Esophagus mucosa (tissue), 1 donor: ENCODE results near the gene CGNL1. TPM values are rescaled to one million over a fixed set of nuclear protein-coding genes. Genes with fewer than 3 reads are reported as not detected.

Source experiments
- ATAC-seq: fragments of 200-7000 bp; cut with Tn5 transposase; one replicate; pipeline ENCODE4 v1.9.1; 2020
- total RNA-seq: library from RNA; stranded (reverse); gene quantifications from one replicate; pipeline ENCODE4 v1.2.4, GENCODE V29; 2023
- donor health status: DM: yes; HTN: yes; CAD: no.

CGNL1 gene
- total RNA-seq, 1 donor from 2014 or later, result 9.0 TPM

- no peak for ATAC-seq
These were observed 85.2 kb downstream of the CGNL1 start for GRCh38 chr15:57461541-57461940.

- no peak for ATAC-seq
These were observed 86.1 kb downstream of the CGNL1 start for GRCh38 chr15:57462381-57462780.

DNA sequence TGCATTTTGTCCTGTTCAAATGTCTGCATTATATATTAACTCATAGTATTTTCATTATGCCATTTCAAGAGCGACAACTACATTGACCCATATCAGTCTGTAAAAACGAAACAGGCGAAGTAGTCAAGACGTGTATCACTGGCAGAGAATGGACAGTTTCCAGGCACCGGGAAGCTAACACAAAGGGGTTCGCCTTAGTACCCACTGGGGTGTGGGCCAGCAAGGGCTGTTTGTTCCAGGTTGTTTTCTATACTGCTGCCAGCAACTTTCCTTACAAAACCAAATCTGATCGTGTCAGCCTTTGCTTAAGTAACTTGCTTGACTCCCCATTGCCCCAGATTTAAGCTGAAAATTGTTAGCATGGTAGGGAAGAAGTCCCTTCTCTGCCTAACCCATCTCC, 87.1 kb downstream of the CGNL1 start:
- ATAC-seq, result no peak

DNA sequence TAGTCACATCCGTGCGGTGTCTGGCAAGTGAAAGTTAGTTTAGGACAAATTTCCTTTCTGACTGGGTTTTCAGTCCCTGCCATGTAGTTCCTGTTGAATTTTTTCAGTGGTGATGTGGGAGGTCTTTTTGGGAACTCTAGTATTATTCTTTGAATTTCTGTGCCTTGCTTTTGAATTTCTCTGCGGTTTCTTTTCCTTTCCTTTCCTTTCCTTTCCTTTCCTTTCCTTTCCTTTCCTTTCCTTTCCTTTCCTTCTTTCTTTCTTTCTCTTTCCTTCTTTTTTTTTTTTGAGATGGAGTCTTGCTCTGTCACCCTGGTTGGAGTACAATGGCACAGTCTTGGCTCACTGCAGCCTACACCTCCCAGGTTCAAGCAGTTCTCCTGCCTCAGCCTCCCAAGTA, 88.2 kb downstream of the CGNL1 start:
- ATAC-seq, result no peak

- no peak for ATAC-seq
These were observed 92.2 kb downstream of the CGNL1 start for GRCh38 chr15:57468486-57468885.

DNA sequence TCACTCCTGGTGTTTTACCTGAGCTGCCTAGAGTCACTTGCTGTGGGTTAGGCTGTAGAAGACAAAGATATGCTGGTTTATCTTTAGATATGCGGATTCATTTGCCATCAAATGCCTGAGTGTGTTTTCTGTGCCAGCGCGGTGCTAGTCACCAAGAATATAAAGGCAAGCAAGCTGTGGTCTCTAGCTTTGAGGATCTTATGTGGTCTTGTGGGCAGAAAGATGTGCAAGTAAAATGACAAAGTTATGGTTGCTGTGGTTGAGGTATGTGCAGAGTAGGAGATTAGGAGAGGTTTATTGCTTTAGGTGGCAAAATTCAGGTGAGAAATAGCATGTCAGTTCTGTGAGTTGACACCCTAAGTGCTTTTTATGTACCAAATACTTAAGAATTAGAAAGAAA, 94.2 kb downstream of the CGNL1 start:
- ATAC-seq, result no peak

DNA sequence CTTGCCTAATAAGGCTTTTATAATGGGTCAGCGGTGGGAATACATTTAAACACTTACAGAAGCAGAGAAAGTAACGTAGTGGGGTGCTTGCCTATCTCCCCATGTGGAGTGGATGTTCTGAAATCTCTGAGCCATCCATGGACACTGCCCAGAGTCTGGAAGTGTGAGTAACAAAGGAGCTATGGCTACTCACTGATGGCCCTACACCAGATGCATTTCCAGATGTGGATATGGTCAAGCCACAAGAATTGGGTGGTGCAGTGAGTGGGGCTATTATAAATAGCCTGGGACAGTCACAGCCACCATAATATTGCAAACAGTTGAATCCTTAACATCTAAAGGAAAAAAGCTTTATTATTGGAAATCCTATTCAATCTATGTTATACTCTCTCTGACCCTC, 96.6 kb downstream of the CGNL1 start:
- ATAC-seq, result no peak

GRCh38 chr15:57476533-57476975, 100.2 kb downstream of the CGNL1 start:
- ATAC-seq, result peak; percentile 37

DNA sequence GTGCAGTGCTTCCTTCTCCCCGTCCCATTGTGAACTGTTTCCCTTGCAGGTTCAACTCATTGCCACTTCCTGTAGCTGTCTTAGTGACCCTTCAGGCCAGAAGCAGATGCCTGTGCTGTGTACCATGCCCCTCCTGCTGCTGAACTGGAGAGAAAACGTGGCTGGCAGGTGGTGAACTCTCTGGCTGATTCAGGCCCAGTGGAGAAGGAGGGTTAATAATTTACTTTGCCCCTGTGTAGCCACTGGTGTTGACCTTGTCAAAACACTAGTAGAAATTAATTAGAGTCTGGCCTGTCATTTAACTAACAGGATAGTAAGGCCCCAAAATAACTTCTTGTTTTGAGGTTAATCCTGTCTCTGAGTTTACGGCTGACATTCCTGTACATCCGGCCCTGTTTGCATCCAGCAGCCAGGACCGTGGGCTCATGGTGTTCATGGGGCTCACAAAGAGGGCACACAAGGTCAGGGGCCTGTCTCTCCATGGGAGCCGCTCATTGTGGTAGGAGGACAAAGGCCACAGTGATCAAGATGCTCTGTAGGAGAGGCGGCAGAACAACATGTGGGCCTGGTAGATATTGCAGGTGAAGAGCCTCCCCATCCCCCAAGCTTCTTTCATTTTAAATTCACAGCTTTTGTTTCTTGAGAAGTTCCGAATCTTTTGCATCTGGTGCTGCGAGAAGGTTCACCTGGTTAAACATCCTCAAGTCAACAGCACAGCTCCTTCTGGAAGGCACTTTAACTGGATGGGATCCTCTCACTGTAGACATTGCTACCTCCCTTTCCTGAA, 101.6 kb downstream of the CGNL1 start:
- no peak for ATAC-seq

GRCh38 chr15:57479005-57479404, 102.7 kb downstream of the CGNL1 start:
- ATAC-seq, result no peak

DNA sequence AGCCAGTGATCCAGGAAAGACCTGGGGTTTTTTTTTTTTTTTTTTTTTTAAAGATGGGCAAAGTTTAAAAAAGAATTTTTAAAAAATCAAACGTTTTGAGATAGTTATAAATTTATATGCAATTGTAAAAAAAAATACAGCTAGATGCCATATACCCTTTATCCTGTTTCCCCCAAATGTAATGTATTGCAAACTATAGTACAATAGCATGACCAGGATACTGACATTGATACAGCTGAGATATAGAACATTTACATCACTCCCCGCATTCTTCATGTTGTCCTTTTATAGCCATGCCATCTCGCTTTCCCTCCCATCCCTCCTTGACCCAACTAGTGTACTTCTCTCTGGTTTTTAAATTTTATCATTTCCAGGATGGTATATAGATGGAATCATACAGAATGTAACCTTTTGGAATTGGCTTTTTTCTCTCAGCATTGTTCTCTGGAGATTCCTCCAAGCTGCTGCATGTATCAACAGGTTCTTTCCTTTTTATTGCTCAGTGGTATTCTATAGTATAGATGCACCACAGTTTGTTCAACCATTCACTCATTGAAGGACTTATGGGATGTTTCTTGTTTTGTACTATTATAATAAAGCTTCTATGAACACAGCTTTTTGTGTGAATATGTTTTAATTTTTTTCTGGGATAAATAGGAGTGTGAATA, 104.9 kb downstream of the CGNL1 start:
- ATAC-seq, result no peak

DNA sequence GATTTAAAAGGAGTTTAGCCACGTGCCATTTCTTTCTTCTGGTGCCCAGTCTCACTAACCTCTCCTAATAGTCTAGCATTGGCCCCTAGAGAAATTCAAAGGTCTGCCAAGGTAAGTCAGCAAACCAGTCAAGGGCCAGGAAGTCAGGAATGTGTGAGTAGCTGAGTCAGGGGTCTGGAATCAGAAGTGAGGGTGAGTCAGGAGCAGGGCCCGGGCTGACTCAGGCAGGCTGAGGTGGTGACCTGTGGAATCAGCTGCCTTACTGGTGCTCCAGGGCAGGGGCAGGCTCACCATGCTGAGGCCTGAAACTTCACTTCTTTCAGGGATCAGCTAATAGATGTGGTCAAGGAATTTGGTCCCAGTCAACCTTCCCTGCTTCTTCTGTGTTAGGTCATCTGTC, 109.6 kb downstream of the CGNL1 start:
- peak; percentile 99 for ATAC-seq

DNA sequence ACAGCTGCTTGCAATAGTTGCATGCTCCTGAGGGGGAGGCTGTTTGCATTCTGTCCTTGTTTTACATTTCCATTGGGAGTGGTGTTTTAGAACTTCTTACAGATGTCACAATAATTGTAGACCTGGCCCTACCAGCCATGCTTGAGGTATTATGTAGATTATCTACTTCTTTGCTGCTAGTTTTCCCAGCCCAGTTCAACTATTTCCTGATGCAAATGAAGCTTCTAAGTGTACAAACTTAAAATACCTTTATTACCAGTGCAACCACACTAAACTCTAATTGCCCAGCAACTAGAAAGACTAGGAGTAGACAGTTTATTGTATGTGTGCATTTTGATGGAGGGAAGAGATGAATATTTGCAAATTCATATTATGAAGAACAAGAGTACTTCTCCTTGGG, 110.5 kb downstream of the CGNL1 start:
- peak; percentile 76 for ATAC-seq

DNA sequence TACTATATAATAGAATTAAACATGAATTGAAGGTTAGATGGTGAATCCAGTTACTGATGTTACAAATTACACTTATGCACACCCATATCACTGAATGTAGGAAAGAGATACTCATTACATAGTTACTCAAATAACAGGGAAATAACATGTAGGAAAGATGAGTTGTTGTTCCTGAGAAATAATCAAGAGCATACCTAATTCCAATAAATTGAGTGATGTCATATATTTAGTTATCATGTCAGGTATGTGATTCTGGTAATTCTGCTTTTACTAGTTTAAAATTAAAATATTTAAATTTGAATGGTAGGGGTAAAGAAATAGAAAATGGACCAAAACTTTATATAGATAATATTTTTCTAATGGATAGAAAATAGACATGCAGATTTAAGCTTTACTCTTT, 112.8 kb downstream of the CGNL1 start:
- no peak for ATAC-seq

GRCh38 chr15:57493351-57493750, 117.0 kb downstream of the CGNL1 start:
- no peak for ATAC-seq

- no peak for ATAC-seq
These were observed 118.3 kb downstream of the CGNL1 start for GRCh38 chr15:57494581-57494980.

DNA sequence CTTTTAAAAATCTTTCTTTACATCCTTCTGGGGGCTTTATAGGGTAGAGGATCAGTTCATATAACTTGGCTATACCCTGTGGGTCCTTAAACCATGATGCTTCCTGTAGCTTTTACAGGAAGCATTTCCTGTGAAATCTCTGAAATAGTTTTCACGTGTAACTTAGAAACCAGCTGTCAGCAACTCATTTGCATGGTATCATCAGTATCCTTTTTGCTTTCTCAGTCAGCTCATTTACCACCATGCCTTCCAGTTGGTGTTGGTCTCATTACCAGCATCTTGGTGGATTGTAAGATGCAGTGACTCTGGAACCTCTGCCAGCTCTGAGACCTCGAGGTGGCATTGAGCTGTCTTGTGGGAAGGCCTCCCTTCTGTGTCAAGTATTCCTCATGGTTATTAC, 118.7 kb downstream of the CGNL1 start:
- no peak for ATAC-seq

DNA sequence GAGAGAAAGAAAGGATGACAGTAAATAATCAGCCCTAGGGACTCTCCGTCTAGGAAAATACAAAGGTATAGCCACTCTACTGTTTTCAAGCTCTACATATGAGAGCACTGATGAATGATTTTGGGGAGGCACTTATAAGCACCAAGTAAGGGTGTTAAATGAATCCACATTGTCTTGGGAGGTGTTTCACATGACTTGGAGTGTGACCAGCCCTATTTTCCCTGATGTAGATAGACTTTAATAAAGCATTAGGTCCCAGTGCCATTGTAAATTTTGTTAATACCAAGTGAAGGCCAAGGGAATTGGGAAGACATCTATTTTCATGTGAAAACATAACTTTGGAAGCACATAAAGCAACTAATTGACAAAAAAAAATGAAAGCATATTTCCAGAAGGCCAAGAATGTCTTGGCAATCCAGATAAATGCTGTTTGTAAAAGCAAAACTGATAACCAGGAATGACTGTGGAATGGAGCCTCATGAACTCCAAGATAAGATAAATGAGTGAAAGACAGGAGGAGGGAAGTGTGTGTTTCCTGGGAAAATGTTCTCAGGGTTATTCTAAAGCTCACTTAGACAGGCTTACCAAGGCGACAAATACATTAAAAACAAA, 119.4 kb downstream of the CGNL1 start:
- ATAC-seq, result no peak

DNA sequence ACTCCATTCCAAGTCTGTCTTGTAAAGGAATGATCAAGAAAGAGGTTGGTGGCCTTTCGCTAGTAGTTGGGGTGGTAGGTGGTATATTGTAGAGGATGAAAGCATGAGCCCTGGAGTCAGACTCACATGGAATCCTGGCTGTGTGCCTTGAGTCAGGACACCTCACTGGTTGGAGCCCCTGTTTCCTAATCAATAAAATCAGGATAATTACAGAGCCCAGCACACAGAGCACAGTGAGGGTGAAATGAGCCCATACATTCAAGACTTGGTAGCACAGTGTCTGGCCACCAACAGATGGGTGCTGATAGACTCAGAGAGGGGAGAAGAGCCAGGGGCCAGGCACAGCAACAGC, 120.3 kb downstream of the CGNL1 start:
- ATAC-seq, result no peak

- peak; percentile 21 for ATAC-seq
These were observed 120.9 kb downstream of the CGNL1 start for GRCh38 chr15:57496946-57497869.

GRCh38 chr15:57500256-57500655, 124.0 kb downstream of the CGNL1 start:
- no peak for ATAC-seq

DNA sequence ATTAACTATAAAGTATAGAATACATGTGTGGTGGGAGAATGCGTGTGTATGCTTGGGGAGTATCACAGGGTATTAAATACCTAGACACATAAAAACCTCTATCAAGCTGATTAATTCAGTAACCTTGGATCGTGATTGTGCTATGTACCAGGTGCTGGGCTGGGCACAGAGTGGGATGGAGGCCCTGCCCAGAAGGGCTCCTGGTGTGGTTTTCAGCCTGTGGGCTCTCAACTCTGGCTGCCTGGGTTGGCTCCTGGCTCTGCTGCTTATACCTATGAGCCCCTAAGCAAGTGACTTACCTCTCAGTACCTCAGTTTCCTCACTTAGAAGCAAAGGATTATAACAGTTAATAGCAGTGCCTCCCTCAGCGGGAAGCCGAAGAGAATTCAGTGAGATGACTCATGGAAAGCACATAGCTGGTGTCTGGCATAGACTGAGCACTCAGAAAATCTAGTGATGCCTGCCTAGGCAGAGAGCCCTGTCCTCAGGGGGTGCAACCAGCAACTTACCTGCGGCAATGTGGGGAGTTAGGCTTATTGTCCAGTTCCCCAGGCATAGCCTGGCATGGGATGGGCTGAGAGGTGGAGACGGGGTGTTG, 124.8 kb downstream of the CGNL1 start:
- peak; percentile 21 for ATAC-seq
